ENCODE measurements around the gene GPR153. TPM values are rescaled to one million over a fixed set of nuclear protein-coding genes. Genes with fewer than 3 reads are reported as not detected.

GPR153 gene
- polyA plus RNA-seq, 1 of the 3 experiments (the other 2 are of a cell fraction): 6.6 TPM

GRCh38 chr1:6248161-6248776 is 12.6 kb downstream of the GPR153 start:
- peaks cover 3% of the 10 kb centered on the region; the same call in 1 of the 2 replicates for H4K20me1 ChIP-seq (ENCODE audit: insufficient read depth)
- no peak overlapping the region for H3K9ac ChIP-seq
- no peak overlapping the region for H3K4me3 ChIP-seq (ENCODE audit: low read depth in 2 of 2, low read length in 1 of 2)
- TF ChIP-seq ELF1 (IDR thresholded peaks at IDR 0.05) (no peak), NFIC (IDR thresholded peaks at IDR 0.05; ENCODE audit: borderline replicate concordance) (no peak), FOXM1 (IDR thresholded peaks at IDR 0.05; ENCODE audit: low read depth) (no peak), TAF1 (IDR thresholded peaks at IDR 0.05; ENCODE audit: borderline replicate concordance, low read depth, low read length) (no peak), RFX5 (IDR thresholded peaks at IDR 0.05; ENCODE audit: low read length) (no peak), EZH2phosphoT487 (IDR thresholded peaks at IDR 0.05; ENCODE audit: borderline replicate concordance, low read depth) (no peak)
- TF ChIP-seq, protein P1, sequence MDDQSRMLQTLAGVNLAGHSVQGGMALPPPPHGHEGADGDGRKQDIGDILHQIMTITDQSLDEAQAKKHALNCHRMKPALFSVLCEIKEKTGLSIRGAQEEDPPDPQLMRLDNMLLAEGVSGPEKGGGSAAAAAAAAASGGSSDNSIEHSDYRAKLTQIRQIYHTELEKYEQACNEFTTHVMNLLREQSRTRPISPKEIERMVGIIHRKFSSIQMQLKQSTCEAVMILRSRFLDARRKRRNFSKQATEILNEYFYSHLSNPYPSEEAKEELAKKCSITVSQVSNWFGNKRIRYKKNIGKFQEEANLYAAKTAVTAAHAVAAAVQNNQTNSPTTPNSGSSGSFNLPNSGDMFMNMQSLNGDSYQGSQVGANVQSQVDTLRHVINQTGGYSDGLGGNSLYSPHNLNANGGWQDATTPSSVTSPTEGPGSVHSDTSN (IDR thresholded peaks at IDR 0.05): no peak
- CTCF ChIA-PET: interaction anchor here (1.1 to 9.5 kb wide), 18 partner anchors 9 to 243 kb away, joined by 3 to 318 read pairs (median 31); partner anchors contain the start of genes ACOT7, ESPN, HES2 and ICMT
- POLR2A ChIA-PET: interaction anchor here (1.0 kb wide), 1 partner anchor 12 kb away, joined by 3 read pairs; the partner anchor contains the start of gene ICMT
- H3K79me2 ChIP-seq (ENCODE audit: insufficient read depth): no peaks in the 10 kb centered on the region
- no peak overlapping the region for H3K4me2 ChIP-seq
- 81% methylated on average over 11 of the region's 14 CpGs for WGBS (ENCODE audit: low lambda C conversion rate)
- no peaks in the 10 kb centered on the region for H3K9me3 ChIP-seq
- H3K27ac ChIP-seq (ENCODE audit: low read depth in 2 of 2, low read length in 1 of 2): no peak overlapping the region
- no peaks in the 10 kb centered on the region for H3K27me3 ChIP-seq (ENCODE audit: insufficient read depth)
- no peaks in the 10 kb centered on the region for H3F3A ChIP-seq (replicated peaks; ENCODE audit: insufficient read depth)
- no peaks in the 10 kb centered on the region for H3K36me3 ChIP-seq (replicated peaks in 1 of 2; ENCODE audit: control insufficient read depth in 1 of 2, insufficient read depth in 2 of 2, low read length in 1 of 2)
- no peaks in the 10 kb centered on the region; a peak in 1 of 4 replicates for H3K4me1 ChIP-seq (ENCODE audit: control insufficient read depth in 1 of 2, insufficient read depth in 2 of 2, low read depth in 1 of 2, low read length in 1 of 2)
- H2AFZ ChIP-seq (ENCODE audit: low read depth): no peak overlapping the region
- DNase-seq: no peak
- H3K9me2 ChIP-seq: no peaks in the 10 kb centered on the region

DNA sequence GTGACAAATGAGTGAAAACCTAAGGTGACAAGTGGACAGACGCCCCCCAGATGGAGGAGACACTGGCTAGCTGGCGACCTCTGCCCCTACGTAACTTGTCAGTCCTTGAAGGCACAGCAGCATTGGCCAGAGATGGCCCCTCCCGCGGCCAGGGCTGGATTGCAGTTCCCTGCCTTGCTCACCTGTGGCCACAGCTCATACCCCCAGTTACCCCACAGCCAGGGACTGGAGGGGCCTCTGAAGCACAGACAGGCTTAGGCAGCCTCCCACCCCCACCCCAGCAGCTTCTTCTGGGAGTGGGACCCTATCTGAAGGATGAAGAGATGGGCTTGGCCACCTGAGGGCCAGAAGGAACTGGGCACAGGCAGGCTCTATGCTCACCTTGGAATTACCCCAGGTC is 13.2 kb downstream of the GPR153 start:
- no peaks in the 10 kb centered on the region for H3K36me3 ChIP-seq (replicated peaks in 1 of 2; ENCODE audit: control insufficient read depth in 1 of 2, insufficient read depth in 2 of 2, low read length in 1 of 2)
- no peaks in the 10 kb centered on the region for H3K9me2 ChIP-seq
- H3K4me2 ChIP-seq: no peak overlapping the region
- no peaks in the 10 kb centered on the region for H3K9me3 ChIP-seq
- H4K20me1 ChIP-seq (ENCODE audit: insufficient read depth): peaks cover 3% of the 10 kb centered on the region; the same call in 1 of the 2 replicates
- 17% methylated on average over 1 of the region's 5 CpGs for WGBS (ENCODE audit: low lambda C conversion rate)
- H3K9ac ChIP-seq: no peak overlapping the region
- ChIA-PET CTCF (interaction anchor here (0.8 to 9.5 kb wide), 43 partner anchors 10 to 243 kb away, joined by 3 to 318 read pairs (median 9); partner anchors contain the start of genes ACOT7, HES2, ICMT and PLEKHG5), POLR2A (interaction anchor here (0.7 to 1.0 kb wide), 2 partner anchors 12 to 15 kb away, joined by 3 read pairs; partner anchors contain the start of gene ICMT)
- H3K79me2 ChIP-seq (ENCODE audit: insufficient read depth): no peaks in the 10 kb centered on the region
- H3K4me1 ChIP-seq (ENCODE audit: control insufficient read depth in 1 of 2, insufficient read depth in 2 of 2, low read depth in 1 of 2, low read length in 1 of 2): no peaks in the 10 kb centered on the region; a peak in 1 of 4 replicates
- no peak overlapping the region for H2AFZ ChIP-seq (ENCODE audit: low read depth)
- no peaks in the 10 kb centered on the region for H3F3A ChIP-seq (replicated peaks; ENCODE audit: insufficient read depth)
- no peak overlapping the region for H3K27ac ChIP-seq (ENCODE audit: low read depth in 2 of 2, low read length in 1 of 2)
- H3K27me3 ChIP-seq (ENCODE audit: insufficient read depth): no peaks in the 10 kb centered on the region
- no peak overlapping the region for H3K4me3 ChIP-seq (ENCODE audit: low read depth in 2 of 2, low read length in 1 of 2)
- DNase-seq: no peak
- TF ChIP-seq JUND (IDR thresholded peaks at IDR 0.05) (no peak), NRF1 (IDR thresholded peaks at IDR 0.05; ENCODE audit: low read depth, low read length) (no peak), REST (IDR thresholded peaks at IDR 0.05; ENCODE audit: low read depth, low read length) (no peak), YY1 (IDR thresholded peaks at IDR 0.05; ENCODE audit: low read depth) (no peak), FOXJ3 (CRISPR knock-in tag; IDR thresholded peaks at IDR 0.05) (no peak), RAD21 (IDR thresholded peaks at IDR 0.05; ENCODE audit: low read length) (no peak), IRF3 (IDR thresholded peaks at IDR 0.05; ENCODE audit: low read depth, low read length) (no peak), MEF2A (IDR thresholded peaks at IDR 0.05; ENCODE audit: borderline replicate concordance, low read depth) (no peak), ZBTB33 (IDR thresholded peaks at IDR 0.05; ENCODE audit: borderline replicate concordance, low read depth) (no peak)
- TF ChIP-seq, protein P2, sequence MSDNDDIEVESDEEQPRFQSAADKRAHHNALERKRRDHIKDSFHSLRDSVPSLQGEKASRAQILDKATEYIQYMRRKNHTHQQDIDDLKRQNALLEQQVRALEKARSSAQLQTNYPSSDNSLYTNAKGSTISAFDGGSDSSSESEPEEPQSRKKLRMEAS (IDR thresholded peaks at IDR 0.05; ENCODE audit: low read depth): no peak
- TF ChIP-seq, protein P3, sequence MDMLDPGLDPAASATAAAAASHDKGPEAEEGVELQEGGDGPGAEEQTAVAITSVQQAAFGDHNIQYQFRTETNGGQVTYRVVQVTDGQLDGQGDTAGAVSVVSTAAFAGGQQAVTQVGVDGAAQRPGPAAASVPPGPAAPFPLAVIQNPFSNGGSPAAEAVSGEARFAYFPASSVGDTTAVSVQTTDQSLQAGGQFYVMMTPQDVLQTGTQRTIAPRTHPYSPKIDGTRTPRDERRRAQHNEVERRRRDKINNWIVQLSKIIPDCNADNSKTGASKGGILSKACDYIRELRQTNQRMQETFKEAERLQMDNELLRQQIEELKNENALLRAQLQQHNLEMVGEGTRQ (IDR thresholded peaks at IDR 0.05; ENCODE audit: borderline replicate concordance, low read depth, low read length): no peak

Measured in SK-N-SH (cell line).